ENCODE data around the gene RITA1.
"Not testable (repeated sequence)": the region's sequence is repeated elsewhere in the genome, so short reads cannot be mapped to it uniquely, and the experiment has no call there.

RITA1 gene, protein sequence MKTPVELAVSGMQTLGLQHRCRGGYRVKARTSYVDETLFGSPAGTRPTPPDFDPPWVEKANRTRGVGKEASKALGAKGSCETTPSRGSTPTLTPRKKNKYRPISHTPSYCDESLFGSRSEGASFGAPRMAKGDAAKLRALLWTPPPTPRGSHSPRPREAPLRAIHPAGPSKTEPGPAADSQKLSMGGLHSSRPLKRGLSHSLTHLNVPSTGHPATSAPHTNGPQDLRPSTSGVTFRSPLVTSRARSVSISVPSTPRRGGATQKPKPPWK

DNA sequence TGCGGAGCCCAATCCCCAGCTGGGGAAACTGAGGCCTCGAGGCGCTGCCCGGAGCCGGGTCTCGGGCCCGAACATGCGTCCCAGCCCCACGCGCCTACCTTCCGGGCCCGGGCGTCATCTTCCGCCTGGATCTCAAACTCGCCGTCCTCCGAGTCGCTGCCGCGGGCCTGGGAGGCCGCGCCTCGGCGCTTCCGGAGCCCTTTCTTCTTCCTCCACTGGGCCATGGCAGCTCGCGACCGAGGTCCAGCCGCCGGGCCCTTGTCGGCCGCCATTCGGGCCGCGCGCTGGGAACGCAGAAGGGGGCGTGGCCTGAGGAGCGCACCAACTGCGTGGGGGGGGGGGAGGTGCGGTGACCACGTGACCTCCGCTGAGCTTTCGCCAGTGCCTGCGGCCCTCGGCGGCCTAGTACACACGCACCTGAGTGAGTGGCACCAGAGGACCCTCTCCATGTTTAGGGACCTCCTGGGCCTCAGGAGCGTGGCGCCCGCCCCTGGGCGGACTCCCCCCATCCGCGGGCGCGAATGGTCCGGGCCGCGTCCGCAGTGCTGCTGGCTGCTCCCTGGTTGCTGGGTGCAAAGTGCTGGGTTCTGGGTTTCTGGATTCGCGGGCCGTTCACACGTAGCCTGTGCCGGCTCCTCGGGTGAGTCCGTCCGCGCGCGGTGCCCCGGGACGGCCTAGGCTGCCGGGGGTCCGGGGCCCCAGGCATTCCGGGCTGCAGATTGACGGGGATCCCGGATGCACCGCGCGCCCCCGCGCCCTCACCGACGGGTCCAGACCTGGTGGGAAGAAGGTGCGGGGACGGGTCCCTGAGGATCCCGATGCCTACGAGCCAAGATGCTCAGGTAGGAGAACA lies at the start of gene RITA1, which contains the start of gene DDX54:
Gene RITA1, plus strand, starts transcription at position 542 of the 853 bp plus-strand sequence. CDS start 1,026 bp downstream, outside the sequence.
Gene DDX54, minus strand, starts transcription at position 299 of the 853 bp plus-strand sequence. Its CDS starts 27 bp downstream, at position 272.
- DNase-seq (ENCODE audit: low spot score) = peak; percentile 91

DNA sequence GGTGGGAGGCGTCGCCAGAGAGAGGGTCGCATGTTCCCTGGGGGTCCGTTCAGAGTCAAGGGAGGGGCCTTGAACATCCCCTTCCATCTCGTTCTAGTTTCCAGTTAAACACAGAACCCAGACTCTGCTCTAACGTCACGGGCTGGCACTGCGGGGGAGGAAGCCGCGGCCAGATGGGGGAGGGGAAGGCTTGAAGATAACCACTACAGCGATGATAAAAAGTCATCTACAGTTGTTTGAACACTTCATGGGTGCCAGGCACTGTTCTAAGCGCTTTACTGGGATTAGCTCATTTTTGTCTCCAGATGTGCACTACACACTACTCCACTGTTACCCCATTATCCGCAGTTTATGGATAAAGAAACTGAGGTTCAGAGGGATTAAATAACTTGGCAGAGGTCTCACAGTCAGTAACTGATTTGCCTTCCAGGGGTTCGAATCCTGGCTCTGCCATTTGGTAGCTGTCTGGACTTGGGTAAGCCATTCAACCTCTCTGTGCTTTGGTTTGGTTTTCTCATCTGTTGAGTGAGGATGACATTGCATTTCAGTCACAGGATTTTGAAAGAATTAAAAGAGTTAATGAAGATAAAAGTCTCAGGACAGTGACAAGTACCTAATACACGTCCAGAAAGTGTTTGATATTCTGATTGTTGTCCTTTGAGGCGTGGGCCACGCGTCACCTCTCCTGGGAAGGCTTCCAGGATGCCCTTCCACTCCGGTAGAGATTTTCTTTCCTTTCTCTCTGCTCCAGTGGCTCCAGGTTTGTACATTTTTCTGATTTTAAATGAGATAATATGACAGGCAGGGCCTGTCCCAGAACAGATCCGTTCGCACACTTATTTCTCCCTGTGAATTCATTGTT lies 49.2 kb upstream of the RITA1 start:
- DNase-seq (ENCODE audit: low spot score) = no peak

DNA sequence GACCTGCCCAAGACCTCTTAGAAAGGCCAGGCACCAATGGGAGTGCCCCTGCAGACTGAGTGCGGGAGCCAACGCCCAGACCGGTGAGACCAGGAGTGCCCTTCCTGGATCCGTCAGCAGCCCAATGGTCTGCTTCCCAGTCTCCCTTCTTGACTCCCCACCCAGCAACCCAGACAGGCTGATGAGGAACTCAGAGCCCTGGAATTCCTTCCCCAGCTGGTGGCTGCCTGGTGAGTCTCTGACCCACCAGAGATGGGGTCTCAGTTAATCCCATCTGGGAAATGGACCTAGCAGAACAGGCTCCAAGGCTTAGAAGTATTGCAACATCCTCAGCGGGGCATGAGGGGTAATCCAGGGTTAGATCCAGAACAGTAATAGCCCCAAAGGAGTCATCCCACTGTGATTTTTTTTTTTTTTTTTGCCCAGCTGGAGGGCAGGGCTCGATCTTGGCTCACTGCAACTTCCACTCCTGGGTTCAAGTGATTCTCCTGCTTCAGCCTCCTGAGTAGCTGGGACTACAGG lies 48.5 kb upstream of the RITA1 start:
- DNase-seq (ENCODE audit: low spot score) = no peak

DNA sequence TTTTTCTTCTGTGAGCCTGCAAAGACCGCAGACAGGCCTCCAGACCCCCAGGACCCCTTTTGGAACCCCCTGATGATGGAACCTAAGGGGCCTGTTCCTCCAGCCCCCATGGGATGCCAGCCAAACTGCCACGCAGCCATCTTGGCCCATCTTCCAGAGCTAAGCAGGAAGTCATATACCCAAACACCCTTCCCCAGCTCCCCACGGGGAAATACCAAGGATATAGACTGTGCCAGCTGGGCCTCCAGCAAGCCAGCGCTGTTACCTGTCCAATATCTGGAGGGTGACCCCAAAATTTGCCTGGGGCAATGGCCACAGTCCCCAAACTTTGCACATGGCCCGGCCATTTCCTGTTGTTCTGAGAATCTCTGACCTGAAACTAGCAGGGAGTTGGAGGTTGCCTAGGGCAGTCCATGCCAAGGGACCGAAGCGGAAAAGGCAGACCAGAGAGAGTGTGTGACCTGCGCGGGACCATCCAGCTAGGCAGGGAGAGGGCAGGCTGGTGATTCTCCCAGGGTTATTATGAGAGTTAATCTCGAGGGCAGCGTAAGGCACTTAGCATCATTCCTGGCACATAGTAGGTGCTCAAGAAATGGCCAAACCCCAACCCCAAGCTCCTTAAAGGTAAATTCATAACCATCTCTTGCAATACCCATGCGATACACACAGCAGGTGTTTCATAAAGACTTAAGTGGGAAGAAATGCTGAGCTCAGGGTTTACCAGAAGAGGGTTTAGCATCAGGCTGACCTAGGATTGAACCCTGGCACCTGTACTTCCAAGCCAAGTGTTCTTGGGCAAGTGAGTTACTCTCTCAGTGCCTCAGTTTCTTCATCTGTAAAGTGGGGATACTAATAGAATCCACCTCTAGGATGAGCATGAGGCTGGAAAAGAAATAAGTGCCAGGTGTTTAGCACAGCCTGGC lies 47.4 kb upstream of the RITA1 start:
- no peak for DNase-seq (ENCODE audit: low spot score)

DNA sequence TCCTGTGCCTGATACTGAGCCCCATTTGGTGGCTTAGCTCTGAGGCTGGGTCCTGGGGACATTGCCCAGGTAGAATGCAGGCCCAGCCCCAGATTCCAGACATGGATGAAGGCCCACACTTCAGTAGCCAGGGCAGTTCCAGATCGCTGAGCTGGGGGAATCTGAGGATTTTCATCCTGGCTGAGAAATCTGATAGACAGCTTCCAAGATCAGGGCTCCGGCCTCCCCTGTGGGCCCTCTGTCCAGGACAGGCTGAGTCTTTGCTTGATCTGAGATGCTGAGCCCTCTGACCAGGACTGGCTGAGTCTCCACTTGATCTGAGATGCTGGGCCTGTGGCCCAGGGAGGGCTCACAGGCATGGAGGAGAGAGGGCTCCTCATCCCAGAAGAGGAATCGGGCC lies 46.7 kb upstream of the RITA1 start:
- DNase-seq (ENCODE audit: low spot score) = no peak

DNA sequence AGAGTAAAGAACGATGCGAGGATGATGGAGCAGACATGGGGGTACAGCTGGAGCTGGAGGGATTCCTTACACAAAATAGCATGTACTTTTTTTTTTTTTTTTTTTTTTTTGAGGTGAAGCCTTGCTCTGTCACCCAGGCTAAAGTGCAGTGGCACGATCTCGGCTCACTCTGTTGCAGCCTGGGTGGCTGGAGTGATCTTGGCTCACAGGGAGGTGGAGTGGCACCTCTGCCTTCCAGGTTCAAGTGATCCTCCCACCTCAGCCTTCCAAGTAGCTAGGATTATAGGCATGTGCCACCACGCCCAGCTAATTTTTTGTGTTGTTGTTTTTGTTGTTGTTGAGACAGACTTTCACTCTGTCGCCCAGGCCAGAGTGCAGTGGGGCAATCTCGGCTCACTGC lies 44.8 kb upstream of the RITA1 start:
- no peak for DNase-seq (ENCODE audit: low spot score)

DNA sequence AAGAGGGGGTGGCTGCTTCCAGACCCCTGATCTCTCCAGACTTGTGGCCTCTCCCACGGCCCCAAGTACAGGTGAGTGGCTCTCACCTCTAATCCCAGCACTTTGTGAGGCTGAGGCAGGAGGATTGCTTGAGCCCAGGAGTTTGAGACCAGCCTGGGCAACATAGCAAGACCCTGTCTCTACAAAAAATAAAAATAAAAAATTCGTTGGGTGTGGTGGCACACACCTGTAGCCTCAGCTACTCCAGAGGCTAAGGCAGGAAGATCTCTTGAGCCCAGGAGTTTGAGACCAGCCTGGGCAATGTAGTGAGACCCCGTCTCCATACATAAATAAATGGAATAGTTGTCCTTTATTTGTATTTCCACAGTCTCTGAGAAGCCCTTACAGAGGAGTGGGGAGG lies 43.8 kb upstream of the RITA1 start:
- not testable (repeated sequence) for DNase-seq (ENCODE audit: low spot score)

DNA sequence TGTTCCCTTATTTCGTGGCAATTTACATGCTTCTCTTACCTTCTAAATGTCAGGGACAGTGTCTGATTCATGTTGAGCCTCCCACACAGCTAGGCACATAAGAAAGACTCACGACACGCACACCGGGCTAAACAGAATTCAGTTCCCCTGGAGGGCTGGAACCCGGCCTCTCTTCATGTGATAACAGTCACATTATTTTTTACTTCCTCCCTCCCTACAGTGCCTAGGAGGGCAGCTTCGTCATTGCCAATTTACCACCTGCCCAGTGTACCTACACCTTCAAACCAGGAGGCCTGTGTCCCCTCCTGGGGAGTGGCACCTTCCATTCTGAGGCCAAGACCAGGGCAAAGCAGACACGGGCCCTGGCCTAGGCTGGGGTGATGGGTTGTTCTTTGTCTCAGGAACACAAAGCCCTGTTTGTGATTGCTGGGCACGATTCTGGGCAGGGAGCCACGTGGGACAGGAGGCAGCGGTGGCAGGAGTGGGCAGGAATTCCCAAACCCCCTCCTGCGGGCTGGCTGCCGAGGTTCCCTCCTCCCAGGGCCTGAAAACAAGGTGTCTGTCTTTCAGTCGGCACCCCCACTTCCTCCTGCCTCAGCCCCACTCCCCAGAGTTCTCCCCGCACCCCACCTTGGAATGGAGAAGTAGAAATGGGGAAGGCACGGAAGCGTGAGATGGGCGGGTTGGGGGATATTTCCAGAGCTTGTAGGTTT lies 43.2 kb upstream of the RITA1 start:
- no peak for DNase-seq (ENCODE audit: low spot score)

DNA sequence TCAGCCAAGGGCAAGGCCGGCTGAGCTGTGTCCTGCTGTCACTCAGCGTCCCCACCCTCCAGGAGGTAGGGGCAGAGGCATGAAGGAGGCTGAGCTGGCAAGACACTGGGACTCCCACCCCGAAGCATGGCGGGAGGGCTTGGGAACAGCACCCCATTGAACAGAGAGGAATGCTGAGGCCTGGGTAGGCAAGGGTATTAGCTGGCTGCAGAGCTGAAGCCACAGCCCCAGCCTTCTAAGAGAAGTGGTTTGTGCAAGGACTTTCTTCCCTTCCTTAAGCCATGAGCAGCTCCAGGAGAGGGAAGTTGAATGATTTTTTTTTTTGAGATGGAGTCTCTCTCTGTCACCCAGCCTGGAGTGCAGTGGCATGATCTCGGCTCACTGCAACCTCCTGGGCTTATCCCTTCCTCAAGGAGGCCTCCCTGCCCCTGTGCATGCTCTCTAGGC lies 42.6 kb upstream of the RITA1 start:
- no peak for DNase-seq (ENCODE audit: low spot score)

DNA sequence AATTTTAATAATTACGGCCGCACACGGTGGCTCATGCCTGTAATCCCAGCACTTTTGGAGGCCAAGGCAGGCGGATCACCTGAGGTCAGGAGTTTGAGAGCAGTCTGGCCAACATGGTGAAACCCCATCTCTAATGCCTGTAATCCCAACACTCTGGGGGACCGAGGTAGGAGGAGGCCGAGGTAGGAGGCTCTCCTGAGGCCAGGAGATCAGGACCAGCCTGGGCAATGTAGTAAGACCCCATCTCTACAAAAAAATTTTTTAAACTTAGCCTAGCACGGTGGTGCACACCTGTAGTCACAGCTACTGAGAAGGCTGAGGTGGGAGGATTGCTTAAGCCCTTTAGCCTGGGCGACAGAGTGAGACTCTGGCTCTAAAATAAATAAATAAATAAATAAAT lies 41.6 kb upstream of the RITA1 start:
- DNase-seq (ENCODE audit: low spot score) = no peak

DNA sequence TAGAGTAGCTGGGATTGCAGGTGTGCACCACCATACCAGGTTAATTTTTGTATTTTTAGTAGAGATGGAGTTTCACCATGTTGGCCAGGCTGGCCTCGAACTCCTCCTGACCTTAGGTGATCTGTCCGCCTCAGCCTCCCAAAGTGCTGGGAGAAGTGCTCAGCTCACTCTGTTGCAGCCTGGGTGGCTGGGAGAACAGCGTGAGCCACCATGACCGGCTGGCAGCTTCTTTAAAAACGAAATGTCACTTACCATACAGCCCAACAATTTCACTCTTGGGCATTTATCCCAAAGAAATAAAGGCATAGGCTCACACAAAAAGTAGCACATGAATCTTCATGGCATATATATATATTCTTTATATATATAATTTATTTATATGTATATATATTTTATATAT lies 40.7 kb upstream of the RITA1 start:
- DNase-seq (ENCODE audit: low spot score) = no peak

DNA sequence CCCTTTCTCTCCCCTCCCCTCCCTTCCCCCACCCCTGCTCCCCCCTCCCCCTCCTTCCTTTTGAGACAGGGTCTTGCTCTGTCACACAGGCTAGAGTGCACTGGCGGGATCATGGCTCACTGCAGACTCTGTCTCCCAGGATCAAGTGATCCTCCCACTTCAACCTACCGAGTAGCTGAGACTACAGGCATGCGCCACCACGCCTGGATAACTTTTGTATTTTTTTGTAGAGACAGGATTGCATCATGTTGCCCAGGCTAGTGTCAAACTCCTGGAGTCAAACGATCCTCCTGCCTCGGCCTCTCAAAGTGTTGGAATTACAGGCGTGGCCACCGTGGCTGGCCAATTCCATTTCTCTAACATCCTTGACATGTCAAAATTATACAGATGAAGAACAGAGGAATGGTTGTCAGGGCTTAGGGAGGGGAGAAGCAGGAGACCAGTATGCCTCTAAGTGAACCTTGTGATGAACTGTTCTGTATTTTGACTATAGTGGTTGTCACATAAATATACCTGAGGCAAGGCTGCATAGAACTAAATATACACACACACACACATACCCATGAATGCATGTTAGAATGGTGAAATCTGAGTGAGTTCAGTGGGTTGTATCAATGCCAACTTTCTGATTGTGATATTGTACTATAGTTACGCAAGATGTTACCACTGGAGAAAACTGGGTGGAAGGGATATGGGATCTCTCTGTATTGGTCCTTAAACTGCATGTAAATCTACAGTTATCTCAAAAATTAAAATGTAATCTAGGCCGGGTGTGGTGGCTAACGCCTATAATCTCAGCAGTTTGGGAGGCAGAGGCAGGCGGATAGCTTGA lies 39.6 kb upstream of the RITA1 start:
- no peak for DNase-seq (ENCODE audit: low spot score)

DNA sequence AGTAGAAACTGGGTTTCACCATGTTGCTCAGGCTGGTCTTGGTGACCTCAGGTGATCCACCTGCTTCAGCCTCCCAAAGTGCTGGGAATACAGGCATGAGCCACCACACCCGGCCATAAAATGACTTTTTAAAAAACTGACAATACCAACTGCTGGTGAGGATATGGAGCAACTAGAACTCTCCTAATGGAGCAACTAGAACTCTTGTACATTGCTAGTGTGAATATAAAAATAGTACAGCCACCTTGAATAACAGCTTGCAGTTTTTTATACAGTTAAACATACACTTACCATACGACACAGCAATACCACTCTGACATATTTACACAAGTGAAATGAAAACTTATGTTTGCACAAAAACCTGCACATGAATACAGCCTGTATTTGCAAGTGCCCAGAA lies 38.5 kb upstream of the RITA1 start:
- DNase-seq (ENCODE audit: low spot score) = no peak

DNA sequence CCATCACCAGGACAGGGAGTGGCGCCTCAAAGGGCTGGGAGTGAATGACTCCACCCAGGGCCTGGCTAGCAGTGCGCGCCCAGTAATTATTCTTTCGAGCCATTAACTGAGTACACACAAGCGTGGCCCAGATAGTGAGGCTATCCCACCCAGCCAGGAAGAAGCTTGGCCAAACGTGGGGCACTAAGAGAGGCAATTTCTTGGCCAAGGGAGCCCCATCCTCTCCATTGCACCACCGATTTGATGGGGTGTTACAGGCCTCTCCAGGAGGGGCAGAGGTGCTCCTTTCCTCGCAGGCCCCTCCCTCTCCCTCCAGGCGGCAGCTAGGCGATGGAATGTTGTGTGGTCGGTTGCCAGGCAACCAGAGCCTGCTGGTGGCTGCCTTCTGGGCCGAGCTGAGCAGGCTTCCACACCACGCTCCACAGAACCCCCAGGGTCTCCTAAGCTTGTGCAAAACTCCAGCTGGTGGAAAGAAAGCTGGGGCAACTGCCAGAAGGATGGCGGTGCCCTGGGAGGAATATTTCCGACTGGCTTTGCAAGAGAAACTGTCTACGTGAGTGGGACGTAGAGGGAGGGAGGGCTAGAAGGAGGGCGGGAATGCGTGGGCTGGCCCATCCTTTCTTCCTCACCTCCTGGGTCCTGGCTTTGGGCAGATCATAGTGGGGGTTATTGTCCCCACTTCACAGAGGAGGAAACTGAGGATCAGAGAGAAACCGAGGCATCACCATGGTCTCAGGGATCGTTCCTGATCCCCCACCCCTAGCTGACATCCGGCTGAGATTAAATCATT lies 36.0 kb upstream of the RITA1 start, which contains the start of gene CFAP73:
Gene CFAP73, plus strand, starts transcription at position 364 of the 790 bp plus-strand sequence. Its CDS starts 134 bp downstream, at position 498.
- no peak for DNase-seq (ENCODE audit: low spot score)

DNA sequence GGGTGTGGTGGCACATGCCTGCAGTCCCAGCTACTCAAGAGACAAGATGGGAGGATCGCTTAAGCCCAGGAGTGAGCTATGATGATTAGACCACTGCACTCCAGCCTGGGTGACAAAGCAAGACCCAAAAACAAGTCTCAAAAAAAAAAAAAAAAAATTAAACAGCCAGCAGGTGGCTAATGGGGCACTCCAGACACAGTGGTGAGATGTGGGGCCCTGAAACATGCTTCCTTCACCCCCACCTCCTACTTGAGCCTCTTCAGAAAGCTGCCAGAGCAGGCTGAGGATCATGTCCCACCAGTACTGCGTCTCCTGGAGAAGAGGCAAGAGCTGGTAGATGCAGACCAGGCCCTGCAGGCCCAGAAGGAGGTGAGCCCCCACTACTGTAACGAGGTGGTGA lies 33.9 kb upstream of the RITA1 start:
- no peak for DNase-seq (ENCODE audit: low spot score)

DNA sequence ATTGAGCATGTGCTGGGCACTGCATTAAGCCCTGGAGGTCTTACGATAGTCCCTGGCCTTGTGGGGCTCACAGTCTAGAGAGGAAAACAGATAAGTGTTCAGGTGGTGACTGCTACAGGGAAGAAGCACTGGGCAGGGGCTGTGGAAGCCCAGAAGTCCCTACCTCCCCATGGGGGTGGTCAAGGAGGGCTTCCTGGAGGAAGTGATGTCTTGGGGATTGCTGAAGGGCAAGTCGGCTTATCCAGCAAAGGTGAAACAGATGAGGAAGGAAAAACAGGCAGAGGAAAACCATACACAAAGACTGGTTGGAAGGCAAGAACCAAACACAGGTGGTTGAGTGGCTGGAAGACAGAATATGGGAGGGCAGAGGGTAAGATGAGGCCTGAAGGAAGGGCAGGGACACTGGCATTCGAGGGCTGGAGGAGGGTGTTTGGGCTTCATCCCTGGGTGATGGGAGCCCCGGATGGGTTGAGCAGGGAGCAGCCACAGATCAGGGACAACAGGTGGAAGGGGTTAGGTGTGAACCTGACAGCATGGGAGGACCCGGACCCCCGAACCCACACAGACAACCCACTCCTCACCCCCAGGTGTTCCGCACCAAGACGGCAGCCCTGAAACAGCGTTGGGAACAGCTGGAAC lies 33.2 kb upstream of the RITA1 start:
- no peak for DNase-seq (ENCODE audit: low spot score)

DNA sequence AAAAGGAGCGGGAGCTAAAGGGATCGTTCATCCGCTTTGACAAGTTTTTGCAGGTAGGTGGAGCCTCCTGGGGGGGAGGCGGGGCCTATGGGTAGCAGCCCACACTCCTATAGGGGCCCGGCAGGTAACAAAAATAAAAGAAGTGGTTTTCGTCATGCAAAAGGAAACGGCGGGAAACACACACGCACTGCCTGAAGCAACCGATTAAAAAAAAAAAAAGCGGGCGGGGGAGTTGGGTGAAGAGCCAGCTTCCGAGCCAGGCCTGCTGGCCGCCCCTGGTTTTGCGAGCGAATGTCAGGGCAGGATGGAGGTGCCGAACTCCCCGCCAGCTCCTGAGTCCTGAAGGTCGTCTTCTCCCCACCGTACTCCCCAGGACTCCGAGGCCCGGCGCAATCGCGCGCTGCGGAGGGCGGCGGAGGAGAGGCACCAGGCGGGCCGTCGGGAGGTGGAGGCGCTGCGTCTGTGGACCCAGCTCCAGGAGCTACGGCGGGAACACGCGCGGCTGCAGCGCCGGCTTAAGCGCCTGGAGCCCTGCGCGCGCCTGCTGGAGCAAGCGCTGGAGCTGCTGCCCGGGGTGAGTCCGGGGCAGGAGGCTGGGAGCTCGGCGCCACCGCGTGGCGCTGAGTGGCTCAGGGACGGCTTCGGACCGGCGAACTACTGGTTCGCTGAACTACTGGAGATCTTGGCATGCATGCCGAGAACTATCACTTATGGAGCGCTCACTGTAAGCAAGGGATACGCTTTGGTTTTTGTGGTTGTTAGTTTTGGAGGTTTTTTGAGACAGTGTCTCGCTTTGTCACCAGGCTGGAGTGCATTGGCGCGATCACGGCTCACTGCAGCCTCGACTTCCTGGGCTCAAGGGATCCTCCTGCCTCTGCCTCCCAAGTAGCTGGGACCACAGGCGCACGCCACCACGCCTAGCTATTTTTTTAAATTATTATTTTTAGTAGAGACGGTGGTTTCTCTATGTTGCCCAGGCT lies 32.4 kb upstream of the RITA1 start:
- peak; percentile 78 for DNase-seq (ENCODE audit: low spot score)

All from left forelimb (tissue), 1 donor.